ENCODE measurements around the gene ASB10. TPM values are rescaled to one million over a fixed set of nuclear protein-coding genes. Genes with fewer than 3 reads are reported as not detected.

Gene ASB10
- total RNA-seq, 1 donor from 2014 or later, result not detected

DNA sequence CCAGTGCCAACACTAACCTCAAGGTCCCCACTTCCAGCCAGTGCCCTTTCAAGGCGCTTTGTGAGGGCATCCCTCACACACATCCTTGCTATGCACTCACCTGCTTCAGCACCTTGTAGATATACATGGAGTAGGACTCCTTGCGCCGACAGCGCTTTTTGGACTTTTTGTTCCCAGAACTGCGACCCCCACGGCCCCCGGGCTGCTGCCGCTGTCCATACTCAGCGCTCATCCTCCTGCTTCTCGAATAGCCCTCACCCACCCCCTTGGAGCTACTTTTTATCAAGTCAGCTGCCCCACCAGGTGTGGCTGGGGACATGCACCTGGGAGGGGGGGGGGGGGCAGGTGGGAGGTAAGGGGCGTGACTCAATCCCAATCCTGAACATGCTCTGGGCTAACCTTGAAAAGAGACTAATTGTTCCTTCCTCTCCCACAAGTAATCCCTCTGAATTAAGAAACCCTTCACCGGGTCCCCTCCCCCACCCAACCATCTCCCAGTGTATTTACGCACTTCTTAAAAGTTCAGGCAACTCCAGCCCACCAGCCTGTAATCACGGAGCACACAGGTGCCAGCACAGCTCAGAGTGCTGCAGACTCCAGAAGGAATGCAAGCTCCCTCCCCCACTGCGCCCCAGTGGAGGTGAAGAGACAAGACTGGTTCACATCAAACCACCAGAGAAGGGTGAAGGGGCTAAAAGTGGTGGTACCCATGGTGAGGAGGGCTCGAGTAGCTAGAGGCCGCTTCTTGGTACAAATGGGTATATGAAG lies 23.2 kb upstream of the ASB10 start, which contains the start of gene H2BK1:
H2BK1 (minus strand) TSS at position 402 of the 768 bp plus-strand sequence; CDS start at position 232, 170 bp downstream.
- DNase-seq (ENCODE audit: low read depth), result no peak

DNA sequence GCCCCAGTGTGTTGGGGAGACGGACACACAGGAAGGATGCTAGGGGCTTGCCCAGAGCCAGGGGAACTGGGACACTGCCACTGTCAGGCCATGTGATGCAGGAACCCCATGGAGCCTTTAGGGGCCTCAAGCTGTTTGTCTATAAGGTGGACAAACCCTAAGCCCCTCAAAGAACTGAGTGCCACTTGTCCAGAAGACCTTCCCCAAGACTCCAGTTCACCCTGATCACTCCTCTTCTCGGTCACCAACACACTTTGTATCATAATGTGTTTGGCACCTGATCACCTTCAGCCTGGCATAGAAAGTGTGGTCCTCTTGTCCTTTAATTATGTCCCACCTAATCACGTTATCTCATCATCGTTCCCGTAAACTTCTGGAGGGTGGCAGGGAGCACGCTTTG lies 22.5 kb upstream of the ASB10 start:
- DNase-seq (ENCODE audit: low read depth), result no peak

DNA sequence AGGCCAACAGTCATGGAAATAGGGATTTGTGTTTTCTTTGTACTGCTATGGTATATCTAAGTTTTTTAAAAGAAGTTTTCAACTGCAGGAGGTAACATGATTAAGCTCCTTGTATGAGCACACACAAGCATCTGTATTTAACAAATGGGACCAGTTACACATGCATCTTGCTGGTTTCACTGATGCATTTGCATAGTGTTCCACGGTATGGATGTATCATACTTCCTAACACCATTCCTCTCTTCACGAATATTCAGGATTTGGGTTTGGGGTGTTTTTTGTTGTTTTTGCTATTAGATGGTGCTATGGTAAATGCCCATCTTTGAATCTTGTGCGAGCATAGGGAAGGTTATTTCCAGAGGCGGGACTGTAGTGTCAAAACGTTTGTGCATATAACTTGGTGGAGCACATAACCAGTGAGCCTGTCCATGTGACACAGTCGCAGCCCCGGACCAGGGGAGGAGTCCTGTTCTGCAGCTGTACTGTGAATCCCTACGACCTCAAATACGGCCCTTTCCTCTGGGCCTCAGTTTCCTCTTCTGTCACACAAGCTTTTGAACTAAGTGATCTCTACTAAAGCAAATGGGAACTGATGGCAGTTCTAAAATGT lies 21.3 kb upstream of the ASB10 start:
- DNase-seq (ENCODE audit: low read depth), result no peak

DNA sequence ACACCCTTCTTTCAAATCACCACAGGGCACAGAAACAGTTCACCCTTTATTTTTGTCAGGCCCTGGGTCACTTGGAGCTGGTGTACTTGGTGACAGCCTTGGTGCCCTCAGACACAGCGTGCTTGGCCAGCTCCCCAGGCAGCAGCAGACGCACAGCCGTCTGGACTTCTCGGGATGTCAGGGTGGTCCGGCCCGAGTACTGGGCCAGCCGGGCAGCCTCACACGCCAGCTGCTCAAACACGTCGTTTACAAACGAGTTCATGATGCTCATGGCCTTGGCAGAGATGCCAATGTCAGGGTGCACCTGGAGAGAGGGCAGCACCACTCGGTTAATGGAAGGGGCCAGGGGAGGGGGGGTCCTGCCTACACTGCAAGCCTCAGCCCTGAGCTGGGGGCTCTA lies 20.8 kb upstream of the ASB10 start:
- DNase-seq (ENCODE audit: low read depth), result no peak

DNA sequence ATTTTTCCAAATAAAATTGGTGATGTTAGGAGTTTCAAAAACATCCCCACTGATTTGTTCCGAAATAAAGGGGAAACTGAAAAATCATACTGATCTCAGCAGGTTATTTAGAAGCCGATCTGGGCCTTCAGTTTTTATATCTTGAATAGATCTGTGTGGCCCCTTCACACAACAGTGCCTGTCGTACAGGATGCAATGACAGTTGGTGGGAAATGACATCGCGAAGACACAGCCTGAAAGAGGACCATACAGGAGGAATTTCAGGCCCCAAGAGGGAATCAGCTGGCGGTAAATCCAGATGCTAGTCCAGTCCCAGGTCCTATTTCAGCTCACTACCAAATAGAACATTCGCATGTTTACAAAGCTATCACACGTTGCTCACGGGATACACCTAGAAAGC lies 20.3 kb upstream of the ASB10 start:
- no peak for DNase-seq (ENCODE audit: low read depth)

DNA sequence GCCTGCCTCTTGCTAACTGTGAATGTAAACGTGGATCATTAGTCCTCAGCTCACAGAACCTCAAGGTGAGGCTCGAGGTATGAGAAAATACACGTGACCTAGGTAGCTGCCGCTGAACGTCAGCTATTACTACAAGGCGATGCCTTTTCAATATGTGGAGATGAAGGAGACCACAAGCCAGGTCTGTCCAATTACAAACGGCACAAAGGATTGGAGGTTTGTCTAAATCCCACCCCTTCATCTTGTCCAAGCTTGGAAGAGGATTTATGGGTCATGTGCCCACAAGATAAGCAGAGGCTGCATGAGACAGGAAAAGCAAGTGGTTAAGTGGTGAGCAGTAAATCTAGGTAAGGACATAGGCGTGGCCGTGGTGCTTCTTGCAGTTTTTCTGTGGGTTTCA lies 19.9 kb upstream of the ASB10 start:
- no peak for DNase-seq (ENCODE audit: low read depth)

DNA sequence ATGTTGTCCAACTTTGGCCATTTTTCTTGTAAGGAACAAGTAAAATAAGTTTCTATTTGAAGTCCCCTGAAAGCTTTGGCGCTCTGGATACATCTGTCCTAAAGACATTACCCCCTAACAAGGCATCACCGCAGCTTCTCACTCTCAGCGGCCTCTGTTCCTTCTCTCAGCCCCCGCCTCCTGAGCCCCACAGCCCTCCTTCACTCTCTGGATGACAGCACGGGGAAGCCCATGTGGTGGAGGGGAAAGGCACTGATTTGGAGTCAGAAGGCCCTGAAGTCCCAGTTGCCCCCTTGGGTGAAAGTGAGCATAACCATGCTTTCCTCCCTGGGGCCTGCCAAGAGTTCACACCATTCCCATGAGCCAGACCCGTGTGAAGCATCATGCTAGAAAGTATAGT lies 18.7 kb upstream of the ASB10 start:
- DNase-seq (ENCODE audit: low read depth), result no peak

DNA sequence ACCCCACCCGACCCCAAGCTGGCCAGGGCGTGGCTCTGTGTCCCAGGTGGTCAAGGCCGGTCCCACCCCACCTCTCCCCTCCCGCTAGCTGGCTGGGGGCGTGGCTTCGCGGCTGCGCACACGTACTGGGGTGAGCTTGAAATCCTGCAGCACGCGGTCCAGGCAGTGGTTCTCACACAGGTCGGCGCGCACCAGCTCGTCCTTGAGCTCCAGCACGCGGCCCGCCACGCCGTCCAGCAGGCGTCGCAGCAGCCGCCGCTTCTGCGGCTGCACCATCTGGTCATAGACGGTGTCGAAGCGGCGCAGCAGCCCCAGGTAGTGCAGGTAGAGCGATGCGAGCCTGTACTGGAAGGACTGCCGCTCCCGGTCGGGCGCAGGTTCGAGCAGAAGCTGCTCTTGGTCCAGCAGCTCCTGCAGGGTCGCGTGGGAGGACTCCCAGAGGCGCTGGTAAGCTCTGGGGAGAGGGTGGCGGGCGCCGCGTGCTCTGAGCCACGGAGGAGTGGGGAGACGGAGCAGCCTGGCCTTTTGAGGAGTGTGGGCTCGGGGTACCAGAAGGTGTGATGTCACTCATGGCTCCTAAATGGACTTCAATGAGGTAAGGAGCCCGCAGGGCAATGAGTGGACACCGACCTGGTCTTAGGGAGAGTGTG lies 17.5 kb upstream of the ASB10 start:
- DNase-seq (ENCODE audit: low read depth), result no peak

DNA sequence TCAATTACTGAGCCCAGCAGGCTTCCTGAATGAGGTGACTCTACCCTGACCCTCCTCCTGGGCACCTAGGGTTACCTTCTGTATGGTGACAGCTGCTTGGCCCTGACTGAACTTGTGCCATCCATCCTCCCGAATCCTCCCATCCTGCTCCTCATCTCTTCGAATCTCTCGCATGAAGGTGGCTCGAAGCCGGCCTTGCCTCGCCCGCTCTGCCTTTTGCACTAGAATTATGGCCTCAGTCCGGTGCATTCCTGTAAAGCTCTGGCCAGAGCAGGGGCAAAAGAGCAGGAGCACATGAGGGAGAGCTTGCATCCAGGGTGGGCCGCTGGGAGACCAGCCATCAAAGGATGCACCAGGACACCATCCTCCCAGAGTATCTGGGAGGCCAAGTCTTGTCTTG lies 15.8 kb upstream of the ASB10 start:
- no peak for DNase-seq (ENCODE audit: low read depth)

DNA sequence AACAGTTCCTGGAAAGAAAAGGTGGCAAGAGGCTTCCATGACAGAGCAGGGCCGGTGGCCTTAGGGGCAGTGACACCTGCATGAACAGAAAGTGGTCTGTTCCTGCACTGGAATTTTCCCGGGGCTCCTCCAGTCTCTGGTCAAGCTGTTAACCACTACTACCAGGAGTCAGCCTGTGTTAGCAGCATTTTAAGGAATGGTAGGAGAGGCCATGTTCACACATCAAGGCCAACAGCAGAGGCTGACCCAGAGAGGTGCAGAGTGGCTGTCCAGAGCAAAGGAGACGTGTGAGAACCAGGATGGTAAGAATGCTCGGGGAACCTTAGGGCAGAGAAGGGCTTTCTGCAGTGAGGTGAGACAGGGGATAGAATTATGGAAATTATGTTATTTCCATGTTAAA lies 14.7 kb upstream of the ASB10 start:
- no peak for DNase-seq (ENCODE audit: low read depth)

DNA sequence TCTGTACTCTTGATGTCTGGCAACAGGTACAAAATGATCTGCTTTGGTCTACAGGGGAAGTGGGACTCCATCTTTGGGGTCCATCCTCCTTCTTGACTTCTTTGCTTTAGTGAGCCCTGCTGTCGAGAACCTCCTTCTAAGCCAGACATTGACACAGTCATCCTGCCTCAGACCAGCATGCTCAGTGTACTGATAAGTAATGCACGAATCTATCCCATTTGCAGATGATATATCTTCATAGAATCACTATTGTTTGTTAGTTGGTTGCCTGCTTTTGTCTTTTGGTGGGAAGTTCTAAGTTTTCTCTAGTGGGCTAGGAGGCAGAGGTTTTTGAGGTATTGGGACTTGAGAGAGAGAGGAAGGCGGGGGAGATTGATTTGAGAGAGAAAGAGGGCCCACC lies 14.3 kb upstream of the ASB10 start:
- no peak for DNase-seq (ENCODE audit: low read depth)

DNA sequence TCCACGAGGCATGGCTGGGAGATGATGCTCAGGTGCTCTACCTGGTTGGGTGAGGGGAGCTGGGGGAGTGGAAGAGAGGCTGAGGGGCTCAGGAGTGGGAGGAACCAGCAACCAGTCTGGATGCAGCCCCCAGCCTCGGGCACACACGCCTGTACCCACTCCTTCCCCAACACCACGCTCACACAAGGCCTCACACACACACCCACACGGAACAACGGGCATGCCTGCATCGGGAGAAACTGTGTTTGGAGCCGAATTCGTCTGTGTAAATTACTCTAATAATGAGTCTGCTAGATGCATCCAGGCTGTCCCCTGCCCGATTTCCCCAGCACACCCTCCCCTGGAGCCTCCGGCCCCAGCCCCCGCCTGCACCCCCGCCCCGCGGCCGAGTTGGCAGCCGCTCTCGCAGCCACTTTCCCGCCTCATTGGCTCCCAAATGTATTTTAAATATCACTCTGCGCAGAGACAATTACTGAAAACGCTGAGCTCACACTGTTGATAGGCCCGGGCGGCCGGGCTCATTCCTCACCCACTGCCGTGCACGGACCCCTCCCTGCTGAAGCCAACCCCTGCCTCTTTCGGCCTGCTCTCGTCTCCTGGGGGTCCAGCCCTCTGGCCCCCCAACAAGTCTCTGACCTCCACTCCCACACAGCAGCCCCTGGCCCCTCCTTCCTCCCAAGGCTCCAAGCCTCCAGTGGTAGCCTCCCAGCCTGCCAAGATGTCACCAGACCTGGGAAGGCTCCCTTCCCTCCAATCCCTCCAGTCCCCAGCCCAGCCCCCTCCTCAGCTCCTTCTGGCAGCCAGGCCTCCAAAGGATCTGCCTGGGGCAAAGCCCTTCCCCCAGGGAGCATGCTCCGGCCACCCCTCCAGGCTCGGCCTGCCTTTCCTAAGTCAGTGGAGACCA lies 12.1 kb upstream of the ASB10 start:
- no peak for DNase-seq (ENCODE audit: low read depth)

DNA sequence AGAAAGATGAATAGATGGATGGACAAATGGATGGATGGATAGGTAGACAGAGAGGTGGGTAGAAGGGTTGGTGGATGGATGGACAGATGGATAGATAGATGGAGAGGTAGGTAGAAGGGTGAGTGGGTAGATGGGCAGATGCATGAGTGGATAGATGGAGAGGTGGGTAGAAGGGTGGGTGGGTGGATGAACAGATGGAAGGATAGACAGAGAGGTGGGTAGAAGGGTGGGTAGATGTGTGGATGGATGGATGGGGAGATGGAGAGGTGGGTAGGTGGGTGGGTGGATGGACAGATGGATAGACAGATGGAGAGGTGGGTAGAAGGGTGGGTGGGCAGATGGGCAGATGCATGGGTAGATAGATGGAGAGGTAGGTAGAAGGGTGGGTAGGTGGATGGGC lies 10.9 kb upstream of the ASB10 start:
- no peak for DNase-seq (ENCODE audit: low read depth)

DNA sequence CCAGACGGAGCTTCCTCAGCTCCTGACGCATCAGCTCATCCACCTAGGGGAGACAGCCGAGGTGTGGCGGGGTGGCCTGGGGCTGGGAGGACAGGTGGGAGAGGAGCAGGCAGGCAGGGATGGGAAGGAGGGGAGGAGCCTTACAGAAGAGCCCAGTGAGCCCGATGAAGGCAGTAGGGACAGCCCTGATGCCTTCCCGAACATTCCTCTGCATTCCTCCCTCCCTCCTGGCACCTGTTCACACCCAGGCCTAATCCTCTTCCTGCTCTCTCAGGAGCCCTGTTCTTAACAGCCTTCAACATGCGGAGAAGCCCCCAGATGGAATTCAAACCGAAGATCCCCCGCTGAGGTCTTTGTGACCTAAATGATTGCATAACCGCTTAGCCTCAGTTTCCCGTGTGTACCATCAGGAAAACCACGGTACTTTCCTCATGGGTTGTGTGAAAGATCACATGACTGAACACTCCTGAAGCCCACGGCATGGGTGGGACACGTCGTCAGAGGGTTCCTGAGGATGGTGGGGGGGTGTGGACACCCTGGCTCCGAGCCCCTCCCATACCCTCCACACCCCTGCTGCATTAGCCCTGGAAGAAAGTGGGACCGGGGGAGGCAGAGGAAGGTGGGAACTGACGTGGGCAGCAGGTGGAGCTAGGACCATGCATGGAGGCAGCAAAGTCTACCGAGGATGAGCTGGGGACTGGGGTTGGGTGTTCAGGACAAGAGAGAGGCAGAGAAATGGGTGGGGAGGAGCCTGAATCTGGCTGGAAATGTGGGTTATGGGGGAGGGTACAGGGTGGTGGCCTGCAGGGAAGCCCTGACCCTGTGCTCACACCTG lies 8.8 kb upstream of the ASB10 start:
- no peak for DNase-seq (ENCODE audit: low read depth)

DNA sequence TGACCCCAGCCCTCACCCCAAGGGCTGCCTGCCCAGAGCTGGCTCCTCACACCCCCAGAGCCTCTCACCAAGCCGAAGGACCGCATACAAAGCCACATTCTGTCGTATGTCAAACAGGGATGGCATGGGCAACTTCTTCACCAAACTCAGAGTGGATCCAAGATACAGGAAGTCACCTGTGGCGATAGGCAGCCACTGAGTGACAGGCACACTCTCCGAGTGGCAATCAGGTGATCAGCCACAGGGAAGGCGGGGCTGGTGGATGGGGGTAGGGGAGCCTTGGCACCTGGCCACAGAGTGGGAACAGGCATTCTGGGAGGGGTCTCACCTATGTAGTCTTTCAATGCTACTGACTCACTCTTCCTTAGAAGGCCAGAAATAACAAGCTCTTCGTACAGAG lies 7.1 kb upstream of the ASB10 start:
- no peak for DNase-seq (ENCODE audit: low read depth)

DNA sequence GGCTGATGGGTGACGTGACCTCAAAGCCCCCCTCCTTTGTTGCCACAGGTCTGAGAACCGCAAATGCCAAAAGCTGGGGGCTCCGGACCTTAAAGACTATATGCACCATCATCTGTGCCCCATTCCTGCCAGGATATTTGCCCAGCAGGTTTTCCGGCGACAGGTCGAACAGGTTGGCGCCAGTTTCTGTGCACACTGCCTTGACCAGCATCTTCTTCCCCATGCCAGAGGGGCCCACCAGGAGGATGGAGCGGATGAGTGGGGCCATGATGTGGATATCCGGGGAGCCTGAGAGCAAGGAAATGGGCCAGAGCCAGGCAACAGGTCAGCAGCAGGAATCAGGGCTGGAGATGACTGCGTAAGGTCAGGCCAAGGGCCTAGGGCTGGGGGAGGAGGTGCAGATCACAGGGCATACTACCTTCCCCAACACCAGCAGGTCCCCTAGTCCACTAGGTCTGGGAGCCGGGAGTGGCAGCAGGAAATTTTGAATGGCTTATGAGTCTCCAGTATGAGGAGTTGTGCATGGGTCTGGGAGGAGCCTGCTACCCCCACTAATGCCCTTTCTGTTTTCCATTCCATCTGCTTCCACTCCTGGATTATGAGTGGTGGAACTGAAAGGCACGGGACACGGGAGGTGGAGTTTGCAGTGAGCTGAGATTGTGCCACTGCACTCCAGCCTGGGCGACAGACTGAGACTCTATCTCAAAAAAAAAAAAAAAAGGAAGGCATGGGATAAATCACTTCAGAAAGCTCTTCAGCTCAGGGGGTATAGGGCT lies 6.3 kb upstream of the ASB10 start:
- no peak for DNase-seq (ENCODE audit: low read depth)

DNA sequence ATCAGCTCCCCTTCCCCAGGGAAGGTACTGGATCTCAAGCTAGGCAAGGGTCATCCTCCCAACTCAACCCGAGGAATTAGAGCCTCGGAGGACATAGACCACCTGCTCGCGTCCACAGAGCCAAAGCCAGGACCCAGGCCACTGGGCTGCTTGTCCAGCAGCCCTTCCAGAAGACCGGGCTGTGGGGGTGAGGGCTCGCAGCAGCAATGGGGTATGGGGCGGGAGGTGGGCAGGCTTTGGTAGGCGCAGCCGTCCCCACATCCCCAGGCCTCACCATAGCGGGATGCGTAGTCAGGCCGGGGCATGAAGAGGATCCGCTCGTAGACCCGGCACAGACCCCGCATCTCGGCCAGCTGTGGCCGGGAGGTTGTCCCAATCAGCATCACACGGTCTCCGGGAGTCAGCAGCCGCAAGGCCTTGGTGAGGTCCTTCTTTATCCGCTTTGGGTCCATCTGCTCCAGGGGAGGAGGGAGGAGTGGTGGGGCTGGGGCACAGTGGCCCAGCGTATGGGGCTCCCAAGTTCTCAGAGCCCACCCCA lies 5.0 kb upstream of the ASB10 start:
- no peak for DNase-seq (ENCODE audit: low read depth)

DNA sequence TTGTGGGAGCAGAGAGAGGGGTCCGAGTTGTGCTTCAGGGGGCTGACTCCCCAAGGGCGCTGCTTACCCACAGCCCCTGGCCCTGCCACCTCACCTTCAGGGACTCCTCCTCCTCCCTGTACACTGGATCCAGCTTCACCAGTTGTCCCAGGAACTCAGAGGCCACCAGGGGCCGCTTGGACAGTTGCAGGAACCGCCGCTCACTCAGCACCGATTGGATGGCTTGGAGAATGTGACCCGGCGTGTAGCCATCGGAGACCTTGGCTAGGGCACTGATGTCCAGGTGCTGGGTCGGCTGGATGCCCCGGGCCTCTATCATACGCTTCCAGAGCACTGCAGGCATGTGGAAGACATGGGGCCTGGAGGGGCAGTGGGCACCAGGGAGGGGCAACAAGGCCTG lies 4.5 kb upstream of the ASB10 start:
- DNase-seq (ENCODE audit: low read depth), result no peak

DNA sequence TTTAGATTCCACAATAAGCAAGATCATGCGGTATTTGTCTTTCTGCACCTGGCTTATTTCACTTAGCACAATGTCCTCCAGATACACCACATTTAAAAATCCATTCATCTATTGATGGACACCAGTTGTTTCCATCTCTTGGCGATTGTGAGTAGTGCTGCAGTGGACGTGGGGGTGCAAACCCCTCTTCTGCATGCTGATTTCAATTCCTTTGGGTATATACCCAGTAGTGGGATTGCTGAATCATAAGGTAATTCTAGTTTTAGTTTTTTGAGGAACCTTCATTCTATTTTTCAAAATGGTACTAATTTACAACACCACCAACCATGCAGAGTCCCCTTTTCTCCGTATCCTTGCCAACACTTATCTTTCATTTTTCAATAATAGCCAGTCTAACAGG lies 2.0 kb upstream of the ASB10 start:
- no peak for DNase-seq (ENCODE audit: low read depth)

DNA sequence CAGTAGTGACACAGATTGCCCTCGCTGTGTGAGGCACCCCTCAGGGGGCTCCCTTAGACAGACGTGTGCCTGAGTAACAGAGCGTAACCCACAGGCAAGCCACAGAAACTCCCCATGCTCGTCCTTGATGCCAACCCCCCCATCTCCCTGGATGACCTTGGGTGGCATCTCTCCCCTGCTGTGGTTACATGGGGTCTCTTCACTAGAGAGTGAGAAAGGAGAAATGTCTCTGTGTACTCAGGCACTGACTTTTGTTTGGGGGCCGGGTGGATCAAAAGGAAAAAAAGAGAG lies 1.1 kb upstream of the ASB10 start:
- no peak for DNase-seq (ENCODE audit: low read depth)

All from renal cortical epithelial cell (primary cell).